ENCODE measurements around the gene FAM98B. TPM values are rescaled to one million over a fixed set of nuclear protein-coding genes. Genes with fewer than 3 reads are reported as not detected.

FAM98B gene
- total and polyA plus RNA-seq, 2 experiments from 2014 or later = 4.4 to 14.1 TPM

- TF ChIP-seq EZH2phosphoT487 (IDR thresholded peaks at IDR 0.05; ENCODE audit: low read depth, severe bottlenecking, unreplicated experiment) (no peak), EZH2 (IDR thresholded peaks at IDR 0.05; ENCODE audit: borderline replicate concordance) (no peak)
- TF ChIP-seq, protein P1, sequence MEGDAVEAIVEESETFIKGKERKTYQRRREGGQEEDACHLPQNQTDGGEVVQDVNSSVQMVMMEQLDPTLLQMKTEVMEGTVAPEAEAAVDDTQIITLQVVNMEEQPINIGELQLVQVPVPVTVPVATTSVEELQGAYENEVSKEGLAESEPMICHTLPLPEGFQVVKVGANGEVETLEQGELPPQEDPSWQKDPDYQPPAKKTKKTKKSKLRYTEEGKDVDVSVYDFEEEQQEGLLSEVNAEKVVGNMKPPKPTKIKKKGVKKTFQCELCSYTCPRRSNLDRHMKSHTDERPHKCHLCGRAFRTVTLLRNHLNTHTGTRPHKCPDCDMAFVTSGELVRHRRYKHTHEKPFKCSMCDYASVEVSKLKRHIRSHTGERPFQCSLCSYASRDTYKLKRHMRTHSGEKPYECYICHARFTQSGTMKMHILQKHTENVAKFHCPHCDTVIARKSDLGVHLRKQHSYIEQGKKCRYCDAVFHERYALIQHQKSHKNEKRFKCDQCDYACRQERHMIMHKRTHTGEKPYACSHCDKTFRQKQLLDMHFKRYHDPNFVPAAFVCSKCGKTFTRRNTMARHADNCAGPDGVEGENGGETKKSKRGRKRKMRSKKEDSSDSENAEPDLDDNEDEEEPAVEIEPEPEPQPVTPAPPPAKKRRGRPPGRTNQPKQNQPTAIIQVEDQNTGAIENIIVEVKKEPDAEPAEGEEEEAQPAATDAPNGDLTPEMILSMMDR (IDR thresholded peaks at IDR 0.05; ENCODE audit: poor library complexity) = no peak
Measured at GRCh38 chr15:38499651-38500050, 45.7 kb downstream of the FAM98B start.

DNA sequence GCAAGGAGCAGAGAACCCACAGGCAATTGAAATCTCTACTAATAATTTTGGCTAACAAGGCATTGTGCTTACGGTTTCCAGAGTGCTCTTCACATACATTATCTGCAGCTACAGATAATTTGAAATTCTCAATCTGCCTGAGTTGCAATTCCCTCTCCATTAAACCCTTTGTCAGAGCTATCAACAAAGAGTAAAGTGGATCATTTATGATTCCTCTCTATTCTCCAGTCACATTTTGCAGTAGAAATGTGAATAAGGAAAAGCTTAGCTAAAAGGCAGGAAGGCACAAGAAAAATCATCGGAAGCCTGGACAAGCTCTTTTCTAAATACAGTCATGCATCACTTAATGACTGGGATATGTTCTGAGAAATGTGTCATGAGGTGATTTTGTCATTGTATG is 49.6 kb downstream of the FAM98B start:
- DNase-seq (ENCODE audit: low spot score) = no peak
- WGBS (ENCODE audit: low lambda C conversion rate, missing lambda C conversion rate) = 92% methylated on average over 2 of the region's 2 CpGs
- Histone ChIP-seq H2AFZ (no peak overlapping the region), H3K4me1 (ENCODE audit: insufficient read depth) (no peaks in the 10 kb centered on the region), H3K27ac (no peak overlapping the region), H3K9me2 (replicated peaks; ENCODE audit: insufficient read depth) (no peaks in the 10 kb centered on the region), H3K27me3 (no peaks in the 10 kb centered on the region), H3K9me3 (ENCODE audit: low read depth) (no peaks in the 10 kb centered on the region), H3K4me2 (no peak overlapping the region), H3K79me2 (no peaks in the 10 kb centered on the region), H3K4me3 (no peak overlapping the region), H4K20me1 (ENCODE audit: insufficient read depth, poor library complexity, severe bottlenecking) (no peaks in the 10 kb centered on the region), H3K36me3 (replicated peaks; ENCODE audit: insufficient read depth, low read depth) (no peaks in the 10 kb centered on the region)
- TF ChIP-seq EZH2phosphoT487 (IDR thresholded peaks at IDR 0.05; ENCODE audit: low read depth, severe bottlenecking, unreplicated experiment) (no peak), EZH2 (IDR thresholded peaks at IDR 0.05; ENCODE audit: borderline replicate concordance) (no peak)
- TF ChIP-seq, protein P1 (IDR thresholded peaks at IDR 0.05; ENCODE audit: poor library complexity) = no peak

More at GRCh38 chr15:38499651-38500050, 45.7 kb downstream of the FAM98B start:
- Histone ChIP-seq H3K27me3 (no peaks in the 10 kb centered on the region), H3K4me3 (no peak overlapping the region), H3K36me3 (replicated peaks; ENCODE audit: insufficient read depth, low read depth) (no peaks in the 10 kb centered on the region), H4K20me1 (ENCODE audit: insufficient read depth, poor library complexity, severe bottlenecking) (no peaks in the 10 kb centered on the region), H2AFZ (no peak overlapping the region), H3K79me2 (no peaks in the 10 kb centered on the region), H3K4me2 (no peak overlapping the region), H3K4me1 (ENCODE audit: insufficient read depth) (no peaks in the 10 kb centered on the region), H3K9me2 (replicated peaks; ENCODE audit: insufficient read depth) (no peaks in the 10 kb centered on the region), H3K9me3 (ENCODE audit: low read depth) (no peaks in the 10 kb centered on the region), H3K27ac (no peak overlapping the region)
- DNase-seq (ENCODE audit: low spot score) = no peak
- 92% methylated on average over 1 of the region's 1 CpG for WGBS (ENCODE audit: low lambda C conversion rate, missing lambda C conversion rate)

- DNase-seq (ENCODE audit: low spot score) = no peak
- TF ChIP-seq EZH2phosphoT487 (IDR thresholded peaks at IDR 0.05; ENCODE audit: low read depth, severe bottlenecking, unreplicated experiment) = no peak
- TF ChIP-seq, protein P1 (IDR thresholded peaks at IDR 0.05; ENCODE audit: poor library complexity) = no peak
- no peak for TF ChIP-seq EZH2 (IDR thresholded peaks at IDR 0.05; ENCODE audit: borderline replicate concordance)
- Histone ChIP-seq H3K27me3 (no peaks in the 10 kb centered on the region), H4K20me1 (ENCODE audit: insufficient read depth, poor library complexity, severe bottlenecking) (no peaks in the 10 kb centered on the region), H3K27ac (no peak overlapping the region), H3K36me3 (replicated peaks; ENCODE audit: insufficient read depth, low read depth) (no peaks in the 10 kb centered on the region), H3K9me2 (replicated peaks; ENCODE audit: insufficient read depth) (no peaks in the 10 kb centered on the region), H3K79me2 (no peaks in the 10 kb centered on the region), H3K4me3 (no peak overlapping the region), H3K4me1 (ENCODE audit: insufficient read depth) (no peaks in the 10 kb centered on the region), H3K4me2 (no peak overlapping the region), H2AFZ (no peak overlapping the region), H3K9me3 (ENCODE audit: low read depth) (no peaks in the 10 kb centered on the region)
- WGBS (ENCODE audit: low lambda C conversion rate, missing lambda C conversion rate) = 89% methylated on average over 4 of the region's 4 CpGs
Measured at GRCh38 chr15:38504680-38505467, 50.9 kb downstream of the FAM98B start.
